ENCODE measurements around the gene CIDEC.

GRCh38 chr3:9820543-9820942 is 59.5 kb downstream of the CIDEC start:
- TF ChIP-seq CTCF (IDR thresholded peaks at IDR 0.05; ENCODE audit: low read depth, low read length, poor library complexity, severe bottlenecking) (no peak), EZH2phosphoT487 (IDR thresholded peaks at IDR 0.05; ENCODE audit: borderline replicate concordance, low read length) (no peak)

Measured in DOHH2 (cell line).